ENCODE results near the gene MYH16. TPM values are rescaled to one million over a fixed set of nuclear protein-coding genes. Genes with fewer than 3 reads are reported as not detected.
"Not testable (repeated sequence)": the region's sequence is repeated elsewhere in the genome, so short reads cannot be mapped to it uniquely, and the experiment has no call there.

Gene MYH16
- not detected in 2 replicates for total RNA-seq (2014; rRNA removed; shearing (Covaris generic))

DNA sequence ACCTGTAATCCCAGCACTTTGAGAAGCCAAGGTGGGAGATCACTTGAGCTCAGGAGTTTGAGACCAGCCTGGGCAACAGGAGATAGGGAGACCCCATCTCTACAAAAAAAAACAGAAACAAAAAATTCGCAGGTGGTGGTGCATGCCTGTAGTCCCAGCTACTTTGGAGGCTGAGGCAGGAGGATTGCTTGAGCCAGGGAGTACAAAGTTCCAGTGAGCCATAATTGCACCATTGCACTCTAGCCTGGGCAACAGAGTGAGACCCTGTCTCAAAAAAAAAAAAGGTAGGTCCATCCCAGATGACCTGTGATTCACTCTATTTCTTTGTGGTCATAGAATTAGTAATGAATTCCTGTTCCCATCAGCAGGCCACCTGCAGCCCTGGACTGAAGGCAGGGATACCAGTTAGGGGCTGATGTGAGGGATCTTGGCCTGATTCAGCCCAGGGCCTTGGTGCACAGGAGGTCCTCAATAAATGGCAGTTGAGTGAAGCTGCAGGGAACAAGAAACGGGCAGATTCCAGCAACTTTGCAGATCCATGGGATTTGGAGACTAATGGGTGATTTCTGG, at the start of gene MYH16:
TSS of gene MYH16 (plus strand) at position 364 of the 570 bp plus-strand sequence.
- Histone ChIP-seq H3K36me3 (replicated peaks; ENCODE audit: control insufficient read depth, insufficient read depth, low read length) (no peaks in the 10 kb centered on the region), H3K27me3 (ENCODE audit: control insufficient read depth, insufficient read depth, low read length) (no peaks in the 10 kb centered on the region), H3K4me3 (ENCODE audit: insufficient read depth, low read depth, low read length) (no peak within 1 kb of the TSS)
- DNase-seq = no peak

DNA sequence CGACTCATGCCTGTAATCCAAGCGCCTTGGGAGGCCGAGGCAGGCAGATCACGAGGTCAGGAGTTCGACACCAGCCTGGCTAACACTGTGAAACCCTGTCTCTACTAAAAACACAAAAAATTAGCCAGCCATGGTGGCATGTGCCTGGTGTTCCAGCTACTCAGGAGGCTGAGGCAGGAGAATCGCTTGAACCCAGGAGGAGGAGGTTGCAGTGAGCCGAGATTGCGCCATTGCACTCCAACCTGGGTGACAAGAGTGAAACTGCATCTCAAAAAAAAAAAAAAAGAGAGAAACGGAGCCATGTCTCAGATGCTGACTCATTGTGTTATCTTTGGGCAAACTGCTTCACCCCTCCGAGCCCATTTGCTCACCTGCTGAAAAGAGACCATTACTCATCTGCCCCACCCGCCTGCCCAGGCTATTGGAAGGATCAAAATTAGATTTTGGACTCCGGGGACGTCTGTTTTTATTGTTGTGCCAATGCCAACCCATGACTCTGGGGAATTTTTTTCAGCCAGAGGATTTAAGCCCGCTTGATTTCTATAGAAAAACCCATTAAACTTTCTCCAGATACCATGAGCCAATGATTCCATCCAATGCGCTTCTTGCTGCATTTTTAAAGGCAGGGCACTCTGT, 48.3 kb upstream of the MYH16 start:
- H3K27me3 ChIP-seq (ENCODE audit: control insufficient read depth, insufficient read depth, low read length); DNase-seq; H3K4me3 ChIP-seq (ENCODE audit: insufficient read depth, low read depth, low read length); H3K36me3 ChIP-seq (replicated peaks; ENCODE audit: control insufficient read depth, insufficient read depth, low read length): not testable (repeated sequence)

- Histone ChIP-seq H3K27me3 (ENCODE audit: control insufficient read depth, insufficient read depth, low read length) (no peaks in the 10 kb centered on the region), H3K36me3 (replicated peaks; ENCODE audit: control insufficient read depth, insufficient read depth, low read length) (no peaks in the 10 kb centered on the region), H3K4me3 (ENCODE audit: insufficient read depth, low read depth, low read length) (no peak overlapping the region)
- DNase-seq = no peak
These were observed 47.8 kb upstream of the MYH16 start for GRCh38 chr7:99224899-99225265.

DNA sequence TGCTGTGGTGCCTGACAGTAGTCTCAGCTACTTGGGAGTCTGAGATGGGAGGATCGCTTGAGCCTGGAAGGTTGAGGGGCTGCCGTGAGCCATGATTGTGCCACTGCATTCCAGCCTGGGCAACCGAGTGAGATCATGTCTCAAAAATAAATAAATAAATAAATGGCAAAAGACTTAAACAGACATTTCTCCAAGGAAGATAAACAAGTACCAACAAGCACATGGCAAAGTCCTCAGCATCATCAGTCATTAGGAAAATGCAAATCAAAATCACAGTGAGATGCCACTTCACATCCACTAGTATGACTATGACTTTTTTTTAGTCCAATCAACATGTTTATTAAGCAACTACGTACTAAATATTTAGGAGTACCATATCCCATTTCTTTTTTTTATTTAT, 43.4 kb upstream of the MYH16 start:
- no peaks in the 10 kb centered on the region for H3K36me3 ChIP-seq (replicated peaks; ENCODE audit: control insufficient read depth, insufficient read depth, low read length)
- no peaks in the 10 kb centered on the region for H3K27me3 ChIP-seq (ENCODE audit: control insufficient read depth, insufficient read depth, low read length)
- no peak overlapping the region for H3K4me3 ChIP-seq (ENCODE audit: insufficient read depth, low read depth, low read length)
- no peak for DNase-seq

GRCh38 chr7:99232082-99232770, 40.4 kb upstream of the MYH16 start:
- Histone ChIP-seq H3K4me3 (ENCODE audit: insufficient read depth, low read depth, low read length) (no peak overlapping the region), H3K36me3 (replicated peaks; ENCODE audit: control insufficient read depth, insufficient read depth, low read length) (no peaks in the 10 kb centered on the region), H3K27me3 (ENCODE audit: control insufficient read depth, insufficient read depth, low read length) (no peaks in the 10 kb centered on the region)
- DNase-seq = no peak

DNA sequence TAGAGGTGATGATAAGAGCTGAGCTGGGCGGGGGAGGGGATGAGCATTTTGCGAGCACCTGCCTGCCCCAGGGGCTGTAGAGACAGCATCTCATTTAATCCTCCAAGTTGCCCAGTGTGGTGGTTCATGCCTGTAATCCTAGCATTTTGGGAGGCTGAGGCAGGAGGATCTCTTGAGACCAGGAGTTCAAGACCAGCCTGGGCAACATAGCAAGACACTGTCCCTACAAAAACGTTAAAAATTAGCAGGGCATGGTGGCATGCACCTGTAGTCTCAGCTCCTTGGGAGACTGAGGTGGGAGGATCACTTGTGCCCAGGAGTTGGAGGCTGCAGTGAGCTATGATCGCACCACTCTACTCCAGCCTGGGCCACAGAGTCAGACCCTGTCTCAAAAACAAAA, 39.7 kb upstream of the MYH16 start:
- peak; percentile 24 for DNase-seq
- not testable (repeated sequence) for H3K36me3 ChIP-seq (replicated peaks; ENCODE audit: control insufficient read depth, insufficient read depth, low read length); H3K27me3 ChIP-seq (ENCODE audit: control insufficient read depth, insufficient read depth, low read length); H3K4me3 ChIP-seq (ENCODE audit: insufficient read depth, low read depth, low read length)

DNA sequence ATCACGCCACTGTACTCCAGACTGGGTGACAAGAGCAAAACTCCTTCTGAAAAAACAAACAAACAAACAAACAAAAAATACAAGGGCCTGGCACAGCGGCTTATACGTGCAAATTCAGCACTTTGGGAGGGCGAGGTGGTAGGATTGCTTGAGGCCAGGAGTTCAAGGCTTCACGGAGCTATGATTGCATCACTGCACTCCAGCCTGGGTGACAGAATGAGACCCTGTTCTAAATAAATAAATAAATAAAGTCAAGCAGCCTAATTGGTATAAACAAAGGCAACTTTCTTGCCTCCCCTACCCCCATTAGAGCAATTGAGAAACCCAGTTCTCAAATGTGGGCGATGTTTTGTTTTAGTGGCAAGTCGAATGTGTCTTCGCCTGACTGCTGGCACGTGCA, 38.5 kb upstream of the MYH16 start:
- H3K27me3 ChIP-seq (ENCODE audit: control insufficient read depth, insufficient read depth, low read length) = no peaks in the 10 kb centered on the region
- no peaks in the 10 kb centered on the region for H3K36me3 ChIP-seq (replicated peaks; ENCODE audit: control insufficient read depth, insufficient read depth, low read length)
- H3K4me3 ChIP-seq (ENCODE audit: insufficient read depth, low read depth, low read length) = no peak overlapping the region
- no peak for DNase-seq

- Histone ChIP-seq H3K4me3 (ENCODE audit: insufficient read depth, low read depth, low read length) (no peak overlapping the region), H3K27me3 (ENCODE audit: control insufficient read depth, insufficient read depth, low read length) (no peaks in the 10 kb centered on the region), H3K36me3 (replicated peaks; ENCODE audit: control insufficient read depth, insufficient read depth, low read length) (no peaks in the 10 kb centered on the region)
- DNase-seq = no peak
These were observed 36.7 kb upstream of the MYH16 start for GRCh38 chr7:99235925-99236324.

- not testable (repeated sequence) for H3K36me3 ChIP-seq (replicated peaks; ENCODE audit: control insufficient read depth, insufficient read depth, low read length); DNase-seq; H3K4me3 ChIP-seq (ENCODE audit: insufficient read depth, low read depth, low read length); H3K27me3 ChIP-seq (ENCODE audit: control insufficient read depth, insufficient read depth, low read length)
These were observed 34.8 kb upstream of the MYH16 start for GRCh38 chr7:99237876-99238275.

- no peak overlapping the region for H3K4me3 ChIP-seq (ENCODE audit: insufficient read depth, low read depth, low read length)
- no peaks in the 10 kb centered on the region for H3K36me3 ChIP-seq (replicated peaks; ENCODE audit: control insufficient read depth, insufficient read depth, low read length)
- no peak for DNase-seq
- no peaks in the 10 kb centered on the region for H3K27me3 ChIP-seq (ENCODE audit: control insufficient read depth, insufficient read depth, low read length)
These were observed 33.9 kb upstream of the MYH16 start for GRCh38 chr7:99238558-99239341.

DNA sequence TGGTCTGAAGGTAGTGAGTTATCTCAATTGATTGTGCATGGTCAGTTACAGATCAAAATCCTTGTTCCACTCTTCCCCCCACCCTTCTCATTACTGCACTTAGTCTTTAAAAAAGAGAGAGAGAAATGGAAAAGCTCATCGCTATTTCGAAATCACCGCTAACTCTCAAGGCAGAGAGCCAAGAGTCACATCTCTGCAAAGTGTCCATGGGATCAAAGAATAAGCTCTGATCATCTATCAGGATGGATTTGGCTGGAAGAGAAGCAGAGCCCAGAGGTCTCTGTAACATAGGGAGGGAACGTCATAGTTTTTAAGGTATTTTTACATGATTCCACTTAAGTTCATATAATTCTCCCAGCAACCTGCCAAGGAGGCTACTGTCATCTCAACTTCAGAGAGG, 30.0 kb upstream of the MYH16 start:
- Histone ChIP-seq H3K36me3 (replicated peaks; ENCODE audit: control insufficient read depth, insufficient read depth, low read length) (no peaks in the 10 kb centered on the region), H3K4me3 (ENCODE audit: insufficient read depth, low read depth, low read length) (no peak overlapping the region), H3K27me3 (ENCODE audit: control insufficient read depth, insufficient read depth, low read length) (no peaks in the 10 kb centered on the region)
- no peak for DNase-seq

- Histone ChIP-seq H3K27me3 (ENCODE audit: control insufficient read depth, insufficient read depth, low read length) (no peaks in the 10 kb centered on the region), H3K36me3 (replicated peaks; ENCODE audit: control insufficient read depth, insufficient read depth, low read length) (no peaks in the 10 kb centered on the region), H3K4me3 (ENCODE audit: insufficient read depth, low read depth, low read length) (no peak overlapping the region)
- no peak for DNase-seq
These were observed 28.8 kb upstream of the MYH16 start for GRCh38 chr7:99243751-99244337.

GRCh38 chr7:99244939-99245338, 27.7 kb upstream of the MYH16 start:
- H3K4me3 ChIP-seq (ENCODE audit: insufficient read depth, low read depth, low read length) = no peak overlapping the region
- H3K27me3 ChIP-seq (ENCODE audit: control insufficient read depth, insufficient read depth, low read length) = no peaks in the 10 kb centered on the region
- DNase-seq = no peak
- H3K36me3 ChIP-seq (replicated peaks; ENCODE audit: control insufficient read depth, insufficient read depth, low read length) = no peaks in the 10 kb centered on the region

DNA sequence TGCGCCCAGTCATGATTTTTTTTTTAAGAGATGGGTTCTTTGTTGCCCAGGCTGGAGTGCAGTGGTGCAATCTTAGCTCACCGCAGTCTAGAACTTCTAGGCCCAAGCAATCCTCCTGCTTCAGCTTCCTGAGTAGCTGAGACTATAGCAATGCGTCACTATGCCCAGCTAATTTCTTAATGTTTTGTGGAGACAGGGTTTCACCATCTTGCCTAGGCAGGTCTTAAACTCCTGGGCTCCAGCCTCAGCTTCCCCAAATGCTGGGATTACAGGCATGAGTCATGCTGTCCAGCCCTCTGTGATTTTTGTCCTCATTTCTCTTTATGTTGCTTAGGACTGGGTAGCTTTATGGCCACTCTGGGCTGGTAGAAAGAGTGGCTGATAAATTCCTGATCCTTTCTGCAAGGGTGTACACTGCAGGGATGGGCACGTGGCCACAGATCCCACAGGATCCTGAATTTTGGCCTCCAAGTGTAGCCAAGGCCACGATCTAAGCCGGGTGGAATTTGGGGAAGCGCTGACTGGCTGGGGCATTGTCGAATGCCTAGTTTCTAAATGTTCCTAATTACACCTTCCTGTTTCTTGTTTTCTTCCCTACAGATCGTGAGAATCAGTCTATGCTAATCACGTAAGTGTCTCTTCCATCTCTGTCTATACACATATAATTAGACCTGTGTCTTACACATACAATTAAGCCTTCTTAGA, 24.1 kb upstream of the MYH16 start:
- H3K4me3 ChIP-seq (ENCODE audit: insufficient read depth, low read depth, low read length) = no peak overlapping the region
- no peaks in the 10 kb centered on the region for H3K27me3 ChIP-seq (ENCODE audit: control insufficient read depth, insufficient read depth, low read length)
- no peak for DNase-seq
- no peaks in the 10 kb centered on the region for H3K36me3 ChIP-seq (replicated peaks; ENCODE audit: control insufficient read depth, insufficient read depth, low read length)

Measured in H7 (cell line).